Adipocyte (in vitro differentiated cells): Measurements from ENCODE around the gene AGTRAP.

Experiments
- DNase-seq: peaks from one replicate; pipeline ENCODE4 v3.0.0-alpha.2; 2015; ENCODE audit warnings: low read depth
- H3K27me3 ChIP-seq: replicated peaks from 2 replicates; pipeline ENCODE4 v1.7.0; 2013; ENCODE audit warnings: mild to moderate bottlenecking, low read length, moderate library complexity; ENCODE audit not compliant: control insufficient read depth, insufficient read depth
- H3K36me3 ChIP-seq: 2 replicates; pipeline ENCODE4 v1.7.0; 2013; ENCODE audit warnings: low read length, mild to moderate bottlenecking, moderate library complexity; ENCODE audit not compliant: control insufficient read depth, insufficient read depth, severe bottlenecking
- H3K4me1 ChIP-seq: 2 replicates; pipeline ENCODE4 v1.7.0; 2013; ENCODE audit warnings: mild to moderate bottlenecking, low read length, moderate library complexity; ENCODE audit not compliant: control insufficient read depth, insufficient read depth
- H3K4me3 ChIP-seq: 2 replicates; pipeline ENCODE4 v1.7.0; 2013; ENCODE audit warnings: mild to moderate bottlenecking, low read length, moderate library complexity
- H3K9ac ChIP-seq: 2 replicates; pipeline ENCODE4 v1.7.0; 2013; ENCODE audit warnings: mild to moderate bottlenecking, low read length, moderate library complexity
- H3K9me3 ChIP-seq: 2 replicates; pipeline ENCODE4 v1.7.0; 2013; ENCODE audit warnings: mild to moderate bottlenecking, low read length, moderate library complexity; ENCODE audit not compliant: control insufficient read depth

AGTRAP gene

GRCh38 chr1:11728126-11728806 lies 7.7 kb upstream of the AGTRAP start:
- Histone ChIP-seq H3K36me3 (no peaks in the 10 kb centered on the region), H3K4me1 (peaks cover 22% of the 10 kb centered on the region), H3K27me3 (peaks cover 16% of the 10 kb centered on the region), H3K4me3 (no peak overlapping the region), H3K9me3 (no peaks in the 10 kb centered on the region), H3K9ac (no peak overlapping the region)
- no peak for DNase-seq

DNA sequence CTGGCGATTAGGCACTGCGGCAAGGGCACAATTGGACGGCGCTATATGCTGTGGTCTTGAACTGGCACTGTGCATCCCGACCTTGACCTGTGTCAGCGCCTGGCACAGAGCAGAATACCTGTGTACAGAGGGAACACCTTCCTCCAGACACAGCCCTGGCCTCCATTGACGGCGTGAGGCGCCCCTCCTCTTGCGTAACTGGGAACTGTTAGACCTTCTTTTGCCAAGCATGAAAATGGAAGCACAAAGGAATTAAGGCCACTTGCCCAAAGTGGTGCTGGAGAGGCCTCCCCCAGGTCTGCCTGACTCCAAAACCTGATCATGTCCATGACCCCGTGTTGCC lies 6.8 kb upstream of the AGTRAP start:
- no peaks in the 10 kb centered on the region for H3K36me3 ChIP-seq
- DNase-seq = no peak
- no peaks in the 10 kb centered on the region for H3K9me3 ChIP-seq
- no peak overlapping the region for H3K9ac ChIP-seq
- no peak overlapping the region for H3K4me3 ChIP-seq
- peaks cover 10% of the 10 kb centered on the region for H3K27me3 ChIP-seq
- peaks cover 22% of the 10 kb centered on the region for H3K4me1 ChIP-seq

- peaks cover 22% of the 10 kb centered on the region for H3K4me1 ChIP-seq
- H3K9me3 ChIP-seq = no peaks in the 10 kb centered on the region
- H3K36me3 ChIP-seq = no peaks in the 10 kb centered on the region
Observed at GRCh38 chr1:11729498-11730428, 6.2 kb upstream of the AGTRAP start.

DNA sequence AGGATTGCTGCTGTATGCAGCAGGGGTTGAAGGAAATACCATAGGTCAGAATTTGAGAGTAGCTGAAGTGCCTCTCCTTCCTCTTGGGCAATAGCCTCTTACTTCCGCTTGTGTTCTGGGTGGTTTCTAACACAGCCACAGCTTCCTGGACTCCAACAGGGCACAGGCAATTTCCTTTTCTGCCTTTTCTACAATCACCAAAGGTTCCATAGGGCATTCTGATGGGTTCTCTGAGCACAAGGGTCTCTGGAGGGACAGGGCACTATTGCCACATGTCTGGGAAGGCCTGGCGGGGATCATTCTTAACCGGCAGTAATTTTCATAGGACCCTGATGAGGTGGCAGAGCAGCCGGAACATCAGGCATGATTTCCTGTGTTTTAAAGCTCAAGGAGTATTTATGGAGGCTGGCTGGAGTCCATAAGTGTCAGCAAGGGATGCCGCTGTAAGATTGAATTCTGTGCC lies 5.5 kb upstream of the AGTRAP start:
- Histone ChIP-seq H3K9ac (no peak overlapping the region), H3K27me3 (no peaks in the 10 kb centered on the region), H3K36me3 (no peaks in the 10 kb centered on the region), H3K4me3 (no peak overlapping the region), H3K4me1 (peaks cover 22% of the 10 kb centered on the region), H3K9me3 (no peaks in the 10 kb centered on the region)
- no peak for DNase-seq

More at GRCh38 chr1:11729498-11730428, 6.2 kb upstream of the AGTRAP start:
- Histone ChIP-seq H3K4me3 (no peak overlapping the region), H3K27me3 (peaks cover 3% of the 10 kb centered on the region), H3K9ac (no peak overlapping the region)
- DNase-seq = no peak

DNA sequence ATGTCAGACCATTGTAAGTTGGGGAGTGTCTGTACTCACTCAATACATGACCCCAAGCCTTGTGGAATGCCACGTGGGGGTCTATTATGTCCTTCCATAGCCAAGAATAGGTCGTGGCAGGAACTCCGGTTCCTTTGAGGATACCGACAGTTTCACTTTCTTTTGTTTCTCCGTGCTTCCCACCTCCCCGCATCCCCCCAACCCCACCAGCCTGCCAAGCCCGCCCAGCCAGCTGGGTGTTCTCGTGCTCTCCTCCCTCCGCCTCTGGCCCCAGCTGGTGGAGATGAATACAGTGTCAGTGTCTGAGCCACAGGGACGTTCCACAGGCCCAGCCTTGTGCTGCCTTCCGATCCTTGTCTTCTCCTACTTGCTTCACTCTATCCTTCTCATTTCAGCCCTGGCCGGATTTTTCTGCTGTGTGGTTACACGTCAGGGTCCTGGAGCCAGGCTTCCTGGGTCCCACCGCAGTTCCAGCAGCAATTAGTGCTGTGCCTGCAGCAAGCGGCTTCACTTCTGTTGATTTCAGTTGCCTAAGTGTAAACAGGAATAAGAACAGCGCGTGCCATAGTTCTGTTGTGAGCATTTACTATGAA lies 4.1 kb upstream of the AGTRAP start:
- peak overlapping the region; percentile 70 for H3K4me3 ChIP-seq
- H3K36me3 ChIP-seq = no peaks in the 10 kb centered on the region
- peak; percentile 61 for DNase-seq
- H3K9ac ChIP-seq = peak overlapping the region; percentile 74
- peaks cover 25% of the 10 kb centered on the region for H3K4me1 ChIP-seq
- H3K27me3 ChIP-seq = no peaks in the 10 kb centered on the region
- H3K9me3 ChIP-seq = no peaks in the 10 kb centered on the region

GRCh38 chr1:11733306-11733705 lies 2.6 kb upstream of the AGTRAP start:
- Histone ChIP-seq H3K4me3 (no peak overlapping the region), H3K4me1 (peaks cover 35% of the 10 kb centered on the region), H3K36me3 (no peaks in the 10 kb centered on the region), H3K9me3 (no peaks in the 10 kb centered on the region), H3K27me3 (no peaks in the 10 kb centered on the region), H3K9ac (no peak overlapping the region)
- DNase-seq = no peak

DNA sequence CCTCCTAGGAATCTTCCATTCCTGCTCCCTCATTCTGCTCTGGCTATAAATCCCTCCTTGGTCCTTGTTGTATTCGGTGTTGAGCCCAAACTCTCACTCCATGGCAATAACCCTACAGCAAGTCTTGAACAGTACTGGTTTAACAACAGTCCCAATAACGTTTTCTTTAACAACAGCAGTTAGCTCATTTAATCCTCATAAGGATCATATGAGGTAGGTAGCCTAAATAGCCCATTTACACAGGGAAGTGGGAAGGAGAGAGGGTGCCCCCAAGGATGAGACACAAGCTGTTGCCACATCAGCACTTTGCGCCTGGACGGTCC lies 444 bp upstream of the AGTRAP start:
- DNase-seq = no peak
- Histone ChIP-seq H3K9ac (peak overlapping the region; percentile 12), H3K4me3 (peak overlapping the region; percentile 94), H3K27me3 (no peaks in the 10 kb centered on the region), H3K36me3 (no peaks in the 10 kb centered on the region), H3K9me3 (no peaks in the 10 kb centered on the region), H3K4me1 (peaks cover 29% of the 10 kb centered on the region)

DNA sequence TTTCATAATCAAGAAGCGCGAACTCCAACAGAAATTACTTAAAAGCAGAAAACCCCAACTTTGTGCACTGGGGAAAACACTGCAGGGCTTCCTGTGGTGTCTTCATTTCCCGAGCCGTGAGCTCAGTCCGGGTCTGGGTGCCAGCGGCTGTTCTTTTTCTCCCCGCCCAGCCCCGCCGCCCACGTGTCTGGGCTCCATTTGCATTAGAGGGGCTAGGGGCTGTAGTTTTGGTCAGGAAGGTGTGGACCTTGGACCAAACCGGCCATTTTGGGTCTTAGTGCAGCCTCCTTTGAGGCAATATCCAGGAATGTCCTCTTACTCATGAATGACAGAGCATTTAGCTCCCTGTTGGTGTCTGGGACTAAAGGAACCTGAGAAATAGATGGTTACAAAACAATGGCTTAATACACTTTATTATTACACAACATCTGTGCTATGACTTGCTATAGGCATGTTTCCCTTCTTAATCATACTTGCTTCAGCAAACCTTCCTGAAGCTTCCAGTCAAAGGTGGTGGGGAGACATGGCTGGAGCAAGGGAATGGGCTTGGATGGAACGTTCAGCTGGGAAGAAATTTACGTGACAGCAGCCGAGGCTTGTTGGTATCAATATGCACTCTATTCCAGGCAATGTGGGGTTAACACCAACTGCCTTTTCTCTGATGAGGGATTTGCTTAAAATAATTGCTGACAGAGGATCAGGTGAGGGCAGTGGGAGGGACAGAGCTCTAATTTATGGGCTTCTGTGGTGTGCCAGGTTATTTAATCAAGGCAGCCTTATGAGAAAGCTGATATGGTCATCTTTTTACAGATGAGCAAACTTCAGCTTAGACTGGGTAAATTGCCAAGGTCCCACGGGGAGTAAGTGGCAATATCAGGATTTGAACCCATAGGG lies 1.1 kb downstream of the AGTRAP start:
- peak; percentile 80 for DNase-seq
- no peaks in the 10 kb centered on the region for H3K36me3 ChIP-seq
- H3K9me3 ChIP-seq = no peaks in the 10 kb centered on the region
- peaks cover 20% of the 10 kb centered on the region for H3K4me1 ChIP-seq
- H3K27me3 ChIP-seq = no peaks in the 10 kb centered on the region
- peak overlapping the region; percentile 94 for H3K4me3 ChIP-seq
- H3K9ac ChIP-seq = peak overlapping the region; percentile 91

GRCh38 chr1:11738096-11738495 lies 2.2 kb downstream of the AGTRAP start:
- Histone ChIP-seq H3K4me3 (no peak overlapping the region), H3K4me1 (peaks cover 17% of the 10 kb centered on the region), H3K36me3 (no peaks in the 10 kb centered on the region), H3K9me3 (no peaks in the 10 kb centered on the region), H3K9ac (no peak overlapping the region), H3K27me3 (no peaks in the 10 kb centered on the region)
- DNase-seq = no peak

DNA sequence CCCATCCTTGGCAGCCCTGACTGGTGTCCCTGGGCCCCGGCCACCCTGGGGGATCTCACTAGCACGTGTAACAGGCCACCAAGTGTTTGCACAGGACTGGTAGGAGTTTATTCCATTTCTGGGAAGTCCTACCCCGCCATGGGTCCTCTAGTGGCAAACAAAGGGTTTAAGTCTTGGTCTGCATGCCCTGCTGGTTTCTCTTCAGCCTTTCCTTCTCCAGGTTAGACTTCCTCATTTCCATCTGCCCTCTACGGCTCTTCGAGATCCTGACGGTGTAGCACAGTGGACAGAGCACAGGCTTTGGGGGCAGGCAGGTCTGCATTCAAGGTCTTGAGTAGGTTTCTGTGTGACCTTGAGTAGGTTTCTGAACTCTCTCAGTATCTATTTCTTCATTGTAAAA lies 2.8 kb downstream of the AGTRAP start:
- Histone ChIP-seq H3K27me3 (no peaks in the 10 kb centered on the region), H3K36me3 (no peaks in the 10 kb centered on the region), H3K9me3 (no peaks in the 10 kb centered on the region), H3K4me1 (peaks cover 17% of the 10 kb centered on the region), H3K4me3 (no peak overlapping the region), H3K9ac (no peak overlapping the region)
- DNase-seq = no peak
